ENCODE results near the gene LGR4. TPM values are rescaled to one million over a fixed set of nuclear protein-coding genes. Genes with fewer than 3 reads are reported as not detected.
"Not testable (repeated sequence)": the region's sequence is repeated elsewhere in the genome, so short reads cannot be mapped to it uniquely, and the experiment has no call there.

Gene LGR4
- total RNA-seq, 1 donor from 2014 or later: 69.4 TPM

DNA sequence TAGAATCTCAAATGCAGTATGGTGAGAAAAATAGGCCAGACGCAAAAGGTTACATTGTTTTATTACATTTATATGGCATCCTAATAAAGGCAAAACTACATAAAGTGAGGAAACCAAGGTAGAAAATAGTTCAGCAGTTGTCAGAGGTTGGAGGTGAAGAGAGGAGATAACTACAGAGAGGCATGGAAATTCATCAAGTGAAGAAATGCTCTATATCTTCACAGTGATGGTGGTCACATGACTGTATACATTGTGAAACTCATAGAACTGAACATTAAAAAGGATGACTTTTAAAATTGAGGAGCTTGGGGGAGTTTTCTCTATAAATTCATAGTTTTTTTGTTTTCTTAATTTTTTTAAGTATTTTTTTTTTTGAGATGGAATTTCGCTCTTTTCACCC, 14.4 kb downstream of the LGR4 start:
- no peak for DNase-seq

DNA sequence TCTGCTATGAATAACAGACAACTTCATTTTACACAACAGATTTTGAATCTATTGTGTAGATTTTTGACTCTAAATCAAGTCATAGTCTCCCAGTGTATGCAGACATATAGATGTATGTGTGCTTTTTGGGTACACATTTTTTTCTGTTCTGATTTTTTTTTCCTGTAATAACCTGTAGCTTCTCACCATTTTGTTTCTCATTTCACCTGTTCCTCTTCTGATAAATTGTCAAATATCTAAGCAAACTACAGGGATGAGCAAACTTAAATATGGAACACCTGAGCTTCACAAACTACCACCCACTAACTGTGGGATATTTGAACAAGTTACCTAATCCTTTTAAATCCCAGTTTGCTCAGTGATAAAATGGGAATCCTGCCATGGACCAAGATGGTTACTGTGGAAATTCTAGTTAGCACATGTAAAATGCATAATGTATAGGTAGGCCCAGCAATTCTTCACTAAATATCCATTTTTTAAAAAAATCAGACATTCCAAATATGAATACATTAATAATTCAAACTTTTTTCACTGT, 15.7 kb downstream of the LGR4 start:
- no peak for DNase-seq

DNA sequence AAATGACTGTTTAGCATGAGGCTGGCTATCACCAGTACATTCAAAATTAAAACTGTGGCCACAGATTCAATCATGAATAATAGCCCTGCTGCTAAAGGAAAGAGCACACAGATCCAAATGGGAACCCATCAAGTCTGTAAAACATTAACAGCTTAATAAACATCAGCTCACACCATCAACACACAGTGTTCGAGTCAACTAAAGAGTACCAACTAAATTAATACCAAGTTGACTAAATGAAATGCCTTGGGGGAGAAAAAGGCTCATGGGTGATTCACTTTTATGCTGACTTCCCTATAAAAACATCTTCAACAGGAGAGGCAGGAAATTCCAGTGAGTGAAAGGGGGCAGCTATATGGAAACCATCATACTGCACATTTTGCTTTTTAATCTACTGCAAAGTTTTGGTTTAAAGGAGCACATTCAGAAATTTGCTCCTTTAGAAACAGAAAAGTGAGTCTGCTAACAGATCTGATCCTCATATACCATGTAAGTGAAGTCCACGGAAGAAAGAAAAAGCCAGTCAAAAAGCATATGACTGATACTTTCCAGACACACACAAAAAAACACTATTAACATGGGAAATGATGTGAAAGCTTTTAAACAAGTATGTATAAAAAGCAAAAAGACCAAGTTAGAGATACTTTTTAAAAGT, 16.3 kb downstream of the LGR4 start:
- no peak for DNase-seq

DNA sequence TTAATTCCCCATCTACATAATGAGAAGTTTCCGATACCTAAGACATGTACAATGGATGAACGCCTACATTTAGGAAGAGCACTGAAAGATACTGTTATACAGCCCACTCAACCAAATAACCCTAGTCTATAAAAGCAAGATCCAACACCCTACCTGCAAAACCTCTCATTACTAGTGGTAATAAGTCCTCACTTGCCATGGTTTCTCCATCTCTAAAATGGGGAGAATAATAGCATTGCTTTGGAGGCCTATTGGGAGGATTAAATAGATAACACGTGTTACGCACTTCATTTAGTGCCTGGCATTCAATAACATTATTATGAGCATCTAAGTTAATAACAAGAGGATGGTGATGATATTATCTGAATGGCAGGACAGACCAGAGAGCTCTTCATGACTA, 16.9 kb downstream of the LGR4 start:
- DNase-seq: no peak

DNA sequence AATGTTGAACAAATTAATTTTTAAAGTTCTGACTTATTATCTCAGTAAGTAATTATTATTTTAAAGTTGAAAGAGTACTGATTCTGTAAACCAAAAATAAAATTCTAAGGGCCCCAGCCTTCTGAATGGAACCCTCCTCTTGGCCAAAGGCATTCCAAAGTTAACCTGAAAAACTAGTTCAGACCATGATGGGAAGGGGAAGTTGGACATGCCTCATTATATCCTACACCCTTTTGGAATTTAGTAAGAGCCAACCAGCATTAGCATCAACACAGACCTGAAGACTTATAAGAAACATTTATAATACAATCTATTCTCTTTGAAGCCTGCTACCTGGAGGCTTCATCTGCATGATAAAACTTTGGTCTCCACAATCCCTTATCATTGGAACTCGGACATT, 18.9 kb downstream of the LGR4 start:
- DNase-seq: no peak

DNA sequence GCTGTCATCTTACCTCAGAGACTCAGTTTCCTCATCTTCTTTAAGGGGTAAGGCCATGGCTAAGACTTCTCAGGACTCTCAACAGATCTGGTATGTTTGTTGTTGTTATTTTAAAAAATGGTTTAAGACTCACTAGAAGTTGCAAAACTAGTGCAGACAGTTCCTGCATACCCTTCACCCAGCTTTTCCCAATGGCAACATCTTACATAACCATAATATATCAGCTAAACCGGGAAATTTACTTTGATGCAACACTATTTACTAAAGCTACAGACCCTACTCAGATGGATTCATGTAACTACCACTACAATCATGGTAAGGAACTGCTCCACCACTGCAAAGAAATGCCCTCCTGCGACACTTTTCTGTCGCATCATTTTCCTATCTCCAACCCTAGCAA, 20.4 kb downstream of the LGR4 start:
- no peak for DNase-seq

DNA sequence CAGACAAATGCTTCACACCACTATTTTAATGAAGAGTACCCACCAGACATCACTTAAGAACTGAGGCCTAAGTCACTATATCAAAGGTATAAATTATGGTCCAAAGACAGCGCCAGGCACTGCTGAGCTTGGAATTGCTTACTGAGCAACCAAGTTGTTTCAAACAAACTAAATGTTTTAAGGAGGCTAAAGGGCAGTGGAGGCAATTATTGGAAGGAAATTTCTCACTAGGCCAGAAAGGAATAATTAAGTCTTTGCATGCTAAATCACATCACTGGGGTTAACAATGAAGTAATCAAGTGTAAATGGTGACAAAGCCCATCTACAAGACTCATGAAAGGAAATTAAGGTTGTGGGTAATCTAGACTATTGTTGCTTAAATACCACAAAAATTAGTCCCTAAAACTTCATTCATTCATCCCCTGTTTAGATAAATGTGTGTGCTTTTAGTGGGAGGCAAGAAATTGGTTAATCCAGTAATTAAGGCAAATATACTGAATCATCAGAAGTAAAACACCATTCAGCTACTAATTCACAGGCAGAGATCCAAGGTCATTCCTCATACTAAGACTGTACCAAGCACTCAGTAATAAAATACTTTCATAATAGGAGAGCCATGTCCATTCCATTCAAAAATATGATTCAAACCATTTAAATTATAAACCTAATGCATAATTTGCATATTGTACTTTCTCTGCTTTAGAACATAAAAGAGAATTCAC, 21.2 kb downstream of the LGR4 start:
- no peak for DNase-seq

DNA sequence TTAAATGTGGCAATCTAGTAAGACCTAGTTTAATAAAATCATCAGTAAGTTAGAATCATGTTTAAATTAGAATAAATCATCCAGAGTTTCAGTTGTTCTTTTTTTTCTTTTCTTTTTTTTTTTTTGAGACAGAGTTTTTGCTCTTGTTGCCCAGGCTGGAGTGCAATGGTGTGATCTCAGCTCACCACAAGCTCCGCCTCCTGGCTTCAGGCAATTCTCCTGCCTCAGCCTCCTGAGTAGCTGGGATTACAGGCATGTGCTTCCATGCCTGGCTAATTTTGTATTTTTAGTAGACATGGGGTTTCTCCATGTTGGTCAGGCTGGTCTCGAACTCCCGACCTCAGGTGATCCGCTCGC, 24.4 kb downstream of the LGR4 start:
- not testable (repeated sequence) for DNase-seq

DNA sequence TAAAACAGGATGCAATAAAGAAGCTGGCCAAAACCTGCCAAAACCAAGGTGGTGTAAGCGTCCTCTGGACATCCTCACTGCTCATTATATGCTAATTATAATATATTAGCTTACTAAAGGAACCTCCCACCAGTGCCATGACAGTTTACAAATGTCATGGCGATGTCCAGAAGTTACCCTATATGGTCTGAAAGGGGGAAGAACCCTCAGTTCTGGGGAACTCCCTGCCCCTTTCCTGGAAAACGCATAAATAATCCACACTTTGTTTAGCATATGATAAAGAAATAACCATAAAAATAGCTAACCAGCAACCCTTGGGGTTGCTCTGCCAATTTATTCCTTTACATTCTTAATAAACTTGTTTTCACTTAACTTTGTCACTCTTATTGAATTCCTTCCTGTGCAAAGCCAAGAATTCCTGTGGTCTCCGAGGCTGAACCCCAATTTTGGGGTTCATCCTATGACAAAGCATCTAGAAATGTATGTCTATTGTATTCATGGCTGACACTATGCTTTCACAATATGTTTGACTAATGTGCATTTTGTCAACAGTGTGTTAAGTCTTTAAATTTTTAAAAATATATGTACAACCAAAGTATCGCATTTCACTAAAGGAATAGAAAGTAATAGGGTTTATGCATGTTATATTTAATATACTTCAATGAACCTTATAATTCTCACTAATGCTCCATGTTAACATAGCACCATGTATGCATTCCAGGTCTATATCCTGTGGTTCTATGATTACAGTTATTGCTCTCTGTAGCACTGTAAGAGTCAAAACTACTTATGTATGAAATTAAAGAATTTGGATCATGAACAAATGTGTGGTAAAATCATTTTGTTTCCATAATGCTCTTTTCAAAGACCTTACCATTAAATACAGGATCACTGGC, 25.1 kb downstream of the LGR4 start:
- DNase-seq: no peak

DNA sequence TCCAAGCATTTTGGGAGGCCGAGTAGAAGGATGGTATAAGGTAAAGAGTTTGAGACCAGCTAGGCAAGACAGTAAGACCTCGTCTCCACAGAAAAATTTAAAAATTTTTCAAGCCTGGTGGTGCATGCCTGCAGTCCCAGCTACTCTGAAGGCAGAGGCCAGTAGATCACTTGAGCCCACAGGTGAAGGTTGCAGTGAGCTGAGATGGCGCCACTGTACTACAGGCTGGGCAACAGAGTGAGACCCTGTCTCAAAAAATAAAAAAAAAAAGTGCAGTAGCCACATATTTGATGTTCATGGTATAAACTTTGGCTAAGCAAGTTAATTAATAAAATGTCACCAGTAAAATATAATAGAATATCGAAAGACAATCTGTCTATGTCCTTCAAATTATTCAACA, 27.0 kb downstream of the LGR4 start:
- DNase-seq: no peak

DNA sequence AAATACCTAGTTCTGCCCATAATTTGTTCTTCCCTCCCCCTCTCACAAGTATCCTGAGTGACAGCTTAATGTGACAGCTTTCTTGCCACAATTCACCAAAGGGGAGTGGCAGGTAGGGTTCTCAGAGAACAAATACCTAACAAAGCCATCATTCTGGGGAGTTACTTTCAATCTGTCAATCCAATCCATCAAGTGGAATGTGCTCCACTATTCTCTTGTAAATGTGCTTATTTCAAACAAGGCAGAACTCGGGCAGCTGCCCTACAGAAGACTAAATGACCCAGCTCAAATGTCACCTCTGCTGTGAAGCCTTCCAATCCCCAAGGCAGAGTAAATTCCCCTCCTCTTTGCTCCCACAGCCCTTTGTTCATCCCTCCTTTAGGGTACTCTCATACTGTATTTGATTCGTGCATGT, 27.8 kb downstream of the LGR4 start:
- no peak for DNase-seq

DNA sequence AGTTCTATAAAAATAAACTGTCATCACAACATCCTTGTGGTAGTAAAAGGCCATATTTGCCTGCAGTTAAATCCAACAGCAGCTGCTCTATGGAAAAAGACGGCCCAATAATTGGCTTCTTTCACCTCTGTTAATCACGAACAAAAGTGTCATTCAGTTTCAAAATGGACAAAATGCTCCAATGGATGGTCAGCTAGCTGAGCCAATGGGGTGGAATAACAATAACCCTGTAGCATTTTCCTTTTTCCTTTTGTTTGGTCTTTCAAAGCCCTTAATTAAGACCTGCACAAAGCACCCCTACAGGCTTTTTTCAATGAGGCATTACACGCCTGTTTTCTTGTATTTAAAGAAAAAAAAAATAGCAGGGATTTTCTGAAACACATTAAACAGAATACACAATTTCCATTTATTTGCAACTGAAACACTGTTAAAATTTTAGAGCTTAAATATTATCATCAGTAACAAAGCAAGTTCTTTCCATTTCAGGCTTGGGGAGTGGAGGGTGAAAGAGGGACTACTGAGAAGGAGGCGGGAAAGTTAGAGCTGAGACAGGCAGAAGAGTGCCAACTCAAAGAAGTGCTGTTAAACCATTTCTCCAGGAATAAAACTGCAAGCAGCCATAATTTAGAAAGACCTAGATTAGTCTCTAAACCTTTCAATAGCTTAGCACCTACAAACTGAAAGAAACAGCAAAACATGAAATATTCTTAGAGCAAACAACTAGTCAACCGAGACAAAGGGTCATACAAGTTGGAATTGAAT, 28.7 kb downstream of the LGR4 start:
- DNase-seq: peak; percentile 39

DNA sequence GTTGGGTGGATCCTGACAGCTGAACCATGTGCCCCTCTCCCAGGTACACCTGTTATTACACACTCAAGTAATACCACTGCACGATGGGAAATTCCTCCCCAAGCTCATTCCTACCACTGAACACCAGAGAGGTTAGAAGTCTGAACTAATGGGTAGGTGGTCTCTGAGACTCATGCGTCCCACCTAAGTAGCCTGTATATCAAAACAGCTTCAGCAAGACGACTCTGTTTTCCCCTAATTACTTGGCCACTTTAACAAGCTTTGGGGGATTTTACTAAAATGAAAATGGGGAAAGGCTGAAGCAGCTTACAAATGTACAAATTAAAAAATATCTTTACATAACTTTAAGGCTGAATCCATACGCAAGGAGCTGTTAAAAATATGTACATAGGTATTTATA, 29.4 kb downstream of the LGR4 start:
- no peak for DNase-seq

DNA sequence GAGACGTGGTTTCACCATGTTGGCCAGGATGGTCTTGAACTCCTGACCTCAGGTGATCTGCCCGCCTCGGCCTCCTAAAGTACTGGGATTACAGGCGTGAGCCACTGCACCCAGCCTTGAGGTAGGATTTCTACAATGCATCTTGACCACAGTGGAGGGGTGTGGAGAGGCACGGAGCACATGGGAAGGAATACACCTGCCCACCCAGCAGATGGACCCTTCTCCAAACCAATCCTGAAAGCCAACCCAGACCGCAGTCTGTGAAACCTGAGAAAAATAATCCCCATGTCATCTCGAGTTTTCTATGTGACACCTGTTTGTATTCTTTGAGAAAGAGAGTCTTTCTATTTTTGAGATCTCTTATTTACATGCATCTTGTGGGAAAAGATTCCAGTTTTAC, 32.5 kb downstream of the LGR4 start:
- no peak for DNase-seq

DNA sequence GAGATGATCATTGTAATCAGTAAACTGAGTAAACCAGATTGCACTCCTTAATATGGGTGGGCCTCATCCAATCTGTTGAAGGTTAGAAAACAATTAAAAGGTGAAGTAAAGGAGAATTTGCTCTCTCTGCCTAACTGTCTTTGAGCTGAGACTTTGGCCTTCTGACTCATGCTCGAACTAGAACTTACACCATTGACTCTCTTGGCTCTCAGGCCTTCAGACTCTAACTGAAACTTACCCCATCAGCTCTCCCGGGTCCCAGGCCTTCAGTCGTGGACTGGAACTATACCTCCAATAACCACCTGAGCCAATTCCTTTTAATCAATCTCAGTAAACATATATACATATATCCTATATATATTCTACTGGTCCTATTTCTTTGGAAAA, 34.0 kb downstream of the LGR4 start:
- no peak for DNase-seq

DNA sequence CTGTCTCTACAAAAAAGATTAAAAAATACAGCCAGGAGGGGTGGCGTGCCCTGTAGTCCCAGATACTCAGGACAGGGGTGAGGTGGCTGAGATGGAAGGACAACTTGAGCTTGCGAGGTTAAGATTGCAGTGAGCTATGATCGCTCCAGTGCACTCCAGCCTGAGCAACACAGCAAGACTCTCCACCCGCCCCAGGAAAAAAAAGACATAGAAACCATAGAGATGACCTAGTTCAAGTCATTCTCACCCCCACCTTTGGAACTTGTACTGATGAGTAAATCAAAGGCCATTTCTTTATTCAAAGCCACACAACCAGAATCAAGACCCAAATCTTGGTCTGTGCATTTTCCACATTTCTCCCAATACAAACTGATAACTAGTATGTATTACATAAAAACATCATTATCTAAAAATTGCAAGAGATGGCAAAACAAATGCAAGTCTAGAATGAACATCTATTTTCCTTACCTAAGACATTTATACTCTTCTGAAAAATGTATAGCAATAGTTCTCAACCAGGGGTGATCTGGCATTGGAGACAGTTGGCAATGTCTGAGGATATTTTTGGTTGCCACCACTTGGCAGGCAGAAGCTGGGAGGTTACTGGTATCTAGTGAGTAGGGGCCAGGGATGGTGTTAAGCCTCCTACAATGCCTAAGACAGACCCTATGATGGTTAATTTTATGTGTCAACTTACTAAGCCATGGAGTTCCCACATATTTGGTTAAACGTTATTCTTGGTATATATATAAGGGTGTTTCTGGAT, 34.6 kb downstream of the LGR4 start:
- DNase-seq: no peak

DNA sequence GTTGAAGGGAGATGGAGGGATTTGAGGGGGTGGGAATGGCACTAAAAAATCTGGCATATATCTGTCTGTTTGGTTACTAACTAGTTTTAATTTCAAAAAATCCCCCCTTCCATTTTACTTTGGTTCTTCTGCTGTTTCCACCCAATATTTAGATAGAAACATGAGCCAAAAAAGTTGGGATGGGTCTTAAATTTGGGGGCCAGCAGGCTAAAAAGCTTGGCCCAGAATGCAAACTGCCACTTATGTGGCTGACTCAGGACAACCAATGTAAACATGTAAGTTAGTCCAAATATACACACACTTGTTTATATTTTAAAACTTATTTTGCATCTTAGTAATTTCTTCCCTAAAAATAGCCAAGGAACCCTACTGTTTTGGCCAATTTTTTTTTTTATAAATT, 35.7 kb downstream of the LGR4 start:
- no peak for DNase-seq

DNA sequence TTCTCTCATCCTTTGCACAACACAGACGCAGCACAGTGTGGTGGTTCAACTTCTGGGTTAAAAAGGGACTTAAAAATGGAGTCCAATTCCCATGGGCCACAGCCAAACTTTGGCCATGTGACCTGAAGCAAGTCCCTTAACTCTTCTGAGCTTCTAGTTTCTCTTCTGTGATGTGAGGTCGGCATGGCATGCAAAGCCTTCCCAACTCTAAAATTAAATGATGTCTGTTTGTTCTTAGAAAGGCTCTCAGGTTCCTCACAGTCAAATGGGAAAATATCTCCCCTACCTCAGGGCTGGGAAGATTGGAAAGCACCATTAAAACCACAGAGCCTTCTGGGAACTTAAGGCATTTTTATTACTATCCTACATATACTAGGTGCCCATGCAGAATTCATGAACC, 38.8 kb downstream of the LGR4 start:
- DNase-seq: no peak

DNA sequence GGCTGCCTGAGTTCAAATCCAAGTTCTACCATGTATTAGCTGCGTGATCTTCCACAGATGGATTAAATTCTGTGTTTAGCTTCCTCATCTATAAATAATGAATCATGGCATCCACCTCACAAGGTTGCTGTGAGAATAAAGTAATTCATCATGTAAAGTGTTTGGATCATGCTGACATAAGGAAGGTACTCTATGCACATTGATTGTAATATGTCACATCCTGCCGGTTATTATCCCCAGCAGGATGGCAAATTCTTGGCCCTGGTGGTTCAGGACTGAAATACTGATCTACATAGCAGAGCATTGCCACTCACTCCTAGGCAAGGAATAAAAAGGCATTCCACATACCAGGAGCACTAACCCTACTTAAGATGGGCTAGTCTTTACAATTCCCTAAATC, 40.8 kb downstream of the LGR4 start:
- DNase-seq: no peak

DNA sequence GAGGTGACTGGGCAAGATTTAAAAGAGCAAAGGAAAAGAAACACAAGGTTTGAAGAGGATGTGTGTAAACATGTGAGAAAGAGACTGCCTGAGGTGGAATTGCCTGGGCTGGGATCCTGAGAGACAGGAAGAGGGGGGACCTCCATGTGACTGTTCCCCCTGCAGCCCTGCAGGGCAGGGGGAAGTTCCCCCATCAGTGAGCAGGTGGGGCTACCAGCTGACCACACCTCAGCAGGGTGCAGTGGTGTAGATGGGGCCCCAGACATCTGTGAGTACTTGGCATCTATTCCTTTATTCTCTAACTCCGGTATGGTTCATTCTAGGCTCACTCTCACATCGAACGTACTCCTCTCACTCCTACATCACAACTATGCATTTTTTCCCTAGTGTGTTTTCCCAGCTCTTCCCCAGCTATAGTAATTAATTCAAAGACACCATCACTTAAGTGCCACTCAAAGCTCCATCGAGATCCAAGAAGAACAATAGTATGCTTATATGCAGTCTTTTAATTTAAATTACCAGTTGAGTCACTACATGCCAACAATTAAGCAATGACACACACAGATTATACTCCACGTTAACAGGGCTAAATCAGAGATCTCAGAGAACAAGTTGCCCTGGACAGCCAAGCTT, 42.7 kb downstream of the LGR4 start:
- DNase-seq: no peak
